GM23338 (cell line): ENCODE measurements around the gene PCP2. TPM values are rescaled to one million over a fixed set of nuclear protein-coding genes. Genes with fewer than 3 reads are reported as not detected.

ENCODE experiments used
- ATAC-seq: fragments of 200-7000 bp; cut with Tn5 transposase; 3 replicates; pipeline ENCODE4 v1.9.1; 2020
- DNase-seq: peaks from one replicate; pipeline ENCODE4 v3.0.0-alpha.2; 2015; ENCODE audit warnings: low spot score
- H2AFZ ChIP-seq: fragments of 200-600 bp; sonication (generic); 2 replicates; pipeline ENCODE4 v1.8.0; 2016; ENCODE audit warnings: antibody characterized with exemption, mild to moderate bottlenecking, moderate library complexity
- H3F3A ChIP-seq: fragments of 200-600 bp; sonication (generic); replicated peaks from 2 replicates; pipeline ENCODE4 v1.8.0; 2017; ENCODE audit warnings: antibody characterized with exemption, mixed run types, low read depth
- H3K27ac ChIP-seq: fragments of 200-600 bp; sonication (generic); 2 replicates; pipeline ENCODE4 v1.6.1; 2016; ENCODE audit warnings: low read depth
- H3K27me3 ChIP-seq: fragments of 200-600 bp; sonication (generic); 2 replicates; pipeline ENCODE4 v1.8.0; 2016; ENCODE audit warnings: mild to moderate bottlenecking, mixed run types, moderate library complexity; ENCODE audit not compliant: insufficient read depth
- H3K36me3 ChIP-seq: fragments of 200-600 bp; sonication (generic); 2 replicates; pipeline ENCODE4 v1.8.0; 2016; ENCODE audit warnings: mild to moderate bottlenecking; ENCODE audit not compliant: insufficient read depth
- H3K4me1 ChIP-seq: fragments of 200-600 bp; sonication (generic); 2 replicates; pipeline ENCODE4 v1.8.0; 2016; ENCODE audit warnings: mild to moderate bottlenecking, moderate library complexity; ENCODE audit not compliant: insufficient read depth
- H3K4me2 ChIP-seq: fragments of 200-600 bp; sonication (generic); 2 replicates; pipeline ENCODE4 v1.7.1; 2017; ENCODE audit warnings: mixed run types
- H3K4me3 ChIP-seq: fragments of 200-600 bp; sonication (generic); 2 replicates; pipeline ENCODE4 v1.6.1; 2016; ENCODE audit warnings: mixed run types
- H3K79me2 ChIP-seq: fragments of 200-600 bp; sonication (generic); replicated peaks from 2 replicates; pipeline ENCODE4 v1.8.0; 2017; ENCODE audit warnings: mild to moderate bottlenecking; ENCODE audit not compliant: insufficient read depth
- H3K9me2 ChIP-seq: fragments of 200-600 bp; sonication (generic); 2 replicates; pipeline ENCODE4 v1.8.0; 2017; ENCODE audit not compliant: insufficient read depth
- H4K20me1 ChIP-seq: fragments of 200-600 bp; sonication (generic); replicated peaks from 2 replicates; pipeline ENCODE4 v1.8.0; 2017; ENCODE audit warnings: mild to moderate bottlenecking; ENCODE audit not compliant: insufficient read depth
- H3K27ac Mint-ChIP-seq: 2 replicates; pipeline ENCODE4 v1.8.0; 2020; ENCODE audit warnings: inconsistent platforms, mild to moderate bottlenecking, moderate library complexity, mixed read lengths
- H3K27me3 Mint-ChIP-seq: 3 replicates; pipeline ENCODE4 v1.8.0; 2022; ENCODE audit warnings: low read depth, mild to moderate bottlenecking, moderate library complexity, mixed read lengths, inconsistent platforms; ENCODE audit not compliant: insufficient read depth, poor library complexity
- H3K36me3 Mint-ChIP-seq: 3 replicates; pipeline ENCODE4 v1.8.0; 2021; ENCODE audit warnings: low read depth, mild to moderate bottlenecking, inconsistent platforms, moderate library complexity, mixed read lengths
- H3K4me1 Mint-ChIP-seq: 3 replicates; pipeline ENCODE4 v1.8.0; 2020; ENCODE audit warnings: mild to moderate bottlenecking, inconsistent platforms, mixed read lengths
- H3K4me3 Mint-ChIP-seq: 3 replicates; pipeline ENCODE4 v1.8.0; 2021; ENCODE audit warnings: moderate library complexity, mild to moderate bottlenecking, inconsistent platforms, mixed read lengths
- H3K9me3 Mint-ChIP-seq: 3 replicates; pipeline ENCODE4 v1.8.0; 2020; ENCODE audit warnings: moderate library complexity, mild to moderate bottlenecking, inconsistent platforms, mixed read lengths
- CREB1 ChIP-seq: fragments of 250-450 bp; sonication (Bioruptor Pico); IDR thresholded peaks from 2 replicates; pipeline ENCODE4 v1.5.0; 2020; ENCODE audit warnings: low read depth, mild to moderate bottlenecking, moderate library complexity
- CTCF ChIP-seq, 2 experiments: fragments of 200-600 bp in 1 of 2; sonication (generic) in 1 of 2; conservative IDR thresholded peaks; 2 replicates each; pipeline versions ENCODE4 v1.5.1 to v1.6.1; 2016 to 2017; ENCODE audit warnings: antibody characterized with exemption in 2 of 2, low read depth in 2 of 2, mild to moderate bottlenecking in 2 of 2, moderate library complexity in 1 of 2
- ETS1 ChIP-seq: IDR thresholded peaks from 2 replicates; pipeline ENCODE4 v1.6.1; 2016; ENCODE audit warnings: antibody characterized with exemption
- EZH2 ChIP-seq: fragments of 200-600 bp; sonication (generic); IDR thresholded peaks from one replicate; pipeline ENCODE4 v1.8.0; 2017; ENCODE audit warnings: antibody characterized with exemption, mild to moderate bottlenecking, low read depth; ENCODE audit not compliant: unreplicated experiment
- EZH2phosphoT487 ChIP-seq: fragments of 200-600 bp; sonication (generic); IDR thresholded peaks from one replicate; pipeline ENCODE4 v1.8.1; 2018; ENCODE audit warnings: antibody characterized with exemption; ENCODE audit not compliant: unreplicated experiment
- POLR2AphosphoS5 ChIP-seq: IDR thresholded peaks from 2 replicates; pipeline ENCODE4 v1.6.1; 2016; ENCODE audit warnings: antibody characterized with exemption, low read depth
- STAT1 ChIP-seq: IDR thresholded peaks from one replicate; pipeline ENCODE4 v1.6.1; 2016; ENCODE audit warnings: antibody characterized with exemption; ENCODE audit not compliant: unreplicated experiment
- ZNF114 ChIP-seq: fragments of 250-450 bp; sonication (Bioruptor Pico); IDR thresholded peaks from 2 replicates; pipeline ENCODE4 v1.5.0; 2020; ENCODE audit warnings: mild to moderate bottlenecking, moderate library complexity
- ZNF331 ChIP-seq: fragments of 250-450 bp; sonication (Bioruptor Pico); IDR thresholded peaks from 2 replicates; pipeline ENCODE4 v1.5.0; 2020; ENCODE audit warnings: low read depth, mild to moderate bottlenecking, moderate library complexity
- polyA plus RNA-seq: library from polyadenylated mRNA; unstranded; fragments of >200 nt; fragmentation: Nextera tagmentation; extraction: Ambion mirVana; gene quantifications from 2 replicates; pipeline ENCODE4 v1.2.1, GENCODE V29; 2016
- total RNA-seq: library from RNA; depleted of rRNA; stranded (reverse); fragments of >200 nt; shearing (Covaris generic); gene quantifications from 2 replicates; pipeline ENCODE4 v1.2.3, GENCODE V29; 2014

The PCP2 gene
- total and polyA plus RNA-seq, 2 experiments from 2014 or later, result not detected

- H3K4me2 ChIP-seq, result peak within 1 kb of the TSS; percentile 91
- peak; percentile 62 for ATAC-seq
- peaks cover 7% of the 10 kb centered on the region for H3K4me1 ChIP-seq
- TF ChIP-seq ETS1 (no peak), CREB1 (peak; percentile 62), POLR2AphosphoS5 (peak; percentile 86), ZNF331 (CRISPR knock-in tag) (no peak), CTCF (conservative IDR thresholded peaks at IDR 0.05; ENCODE audit: low read depth in 2 of 2) (peak; percentile 72 to 90), EZH2 (no peak), EZH2phosphoT487 (no peak)
- H3K27ac ChIP-seq, result no peak within 1 kb of the TSS
- H3K9me3 Mint-ChIP-seq, result no peaks in the 10 kb centered on the region
- H3K27me3 Mint-ChIP-seq, result peaks cover 29% of the 10 kb centered on the region
- peaks cover 8% of the 10 kb centered on the region for H4K20me1 ChIP-seq
- peak within 1 kb of the TSS; percentile 52; the same call in 1 of the 2 replicates for H3K27ac Mint-ChIP-seq
- peaks cover 8% of the 10 kb centered on the region; the same call in 1 of the 2 replicates for H3K27me3 ChIP-seq
- H3F3A ChIP-seq, result 0 out of 2 replicates have a peak, but pooled peaks cover 3% of the 10 kb centered on the region
- H3K36me3 ChIP-seq, result no peaks in the 10 kb centered on the region; the same call in 1 of the 2 replicates
- peak within 1 kb of the TSS; percentile 83 for H3K4me3 Mint-ChIP-seq
- peak within 1 kb of the TSS; percentile 92 for H3K4me3 ChIP-seq
- H3K79me2 ChIP-seq, result 0 out of 2 replicates have a peak, but pooled peaks cover 3% of the 10 kb centered on the region
- peaks cover 4% of the 10 kb centered on the region; the same call in 2 of the 3 replicates for H3K4me1 Mint-ChIP-seq
- no peaks in the 10 kb centered on the region for H3K9me2 ChIP-seq
- H3K36me3 Mint-ChIP-seq, result peaks cover 27% of the 10 kb centered on the region
- DNase-seq, result peak; percentile 92
- H2AFZ ChIP-seq, result peak within 1 kb of the TSS; percentile 90
Measured at GRCh38 chr19:7680606-7681339, 47.3 kb upstream of the PCP2 start, which contains the start of gene TRAPPC5. Gene TRAPPC5, plus strand, starts transcription at chr19:7680833. Its CDS starts 1,421 bp downstream, at chr19:7682254.

GRCh38 chr19:7679771-7680605, 46.5 kb upstream of the PCP2 start:
- peak overlapping the region; percentile 89 for H2AFZ ChIP-seq
- TF ChIP-seq STAT1 (no peak), EZH2phosphoT487 (no peak), ZNF114 (no peak)

More at GRCh38 chr19:7679771-7680605, 46.5 kb upstream of the PCP2 start:
- H3K4me3 ChIP-seq, result peak overlapping the region; percentile 92; the same call in 1 of the 2 replicates
- Mint-ChIP-seq H3K36me3 (peaks cover 20% of the 10 kb centered on the region), H3K27me3 (peaks cover 28% of the 10 kb centered on the region), H3K9me3 (no peaks in the 10 kb centered on the region), H3K27ac (no peak overlapping the region), H3K4me1 (peaks cover 4% of the 10 kb centered on the region; the same call in 1 of the 3 replicates), H3K4me3 (peak overlapping the region; percentile 56)
- H3K9me2 ChIP-seq, result no peaks in the 10 kb centered on the region
- H3K36me3 ChIP-seq, result no peaks in the 10 kb centered on the region; the same call in 1 of the 2 replicates
- H3K79me2 ChIP-seq, result 0 out of 2 replicates have a peak, but pooled peaks cover 3% of the 10 kb centered on the region
- DNase-seq (peak; percentile 44), ATAC-seq (peak; percentile 26)
- H3K27me3 ChIP-seq, result peaks cover 10% of the 10 kb centered on the region; the same call in 1 of the 2 replicates
- peaks cover 8% of the 10 kb centered on the region for H4K20me1 ChIP-seq
- H3K4me2 ChIP-seq, result no peak overlapping the region; the same call in 1 of the 2 replicates
- H3F3A ChIP-seq, result 0 out of 2 replicates have a peak, but pooled peaks cover 3% of the 10 kb centered on the region
- no peak overlapping the region for H3K27ac ChIP-seq
- H3K4me1 ChIP-seq, result no peaks in the 10 kb centered on the region
